Esophagus muscularis mucosa (tissue), 4 donors: ENCODE results near the gene DHDDS. TPM values are rescaled to one million over a fixed set of nuclear protein-coding genes. Genes with fewer than 3 reads are reported as not detected.

Experiments used
- DNase-seq: peaks from one replicate; pipeline ENCODE4 v3.0.0-alpha.2; 2017; ENCODE audit errors: extremely low spot score
- H3K27ac ChIP-seq, 4 donors: fragments of 200-600 bp; sonication (generic); replicated peaks in 1 of 4; 1 replicate in 3 of 4; 2 replicates in 1 of 4; pipeline ENCODE4 v1.5.1; 2016 to 2019; ENCODE audit warnings: mild to moderate bottlenecking in 1 of 4
- H3K27me3 ChIP-seq, 4 donors: fragments of 200-600 bp; sonication (generic); one replicate each; pipeline versions ENCODE4 v1.5.1 to v1.6.0; 2016 to 2019
- H3K36me3 ChIP-seq, 4 donors: fragments of 200-600 bp; sonication (generic); one replicate each; pipeline ENCODE4 v1.5.1; 2016 to 2019
- H3K4me1 ChIP-seq, 4 donors: fragments of 200-600 bp; sonication (generic); one replicate each; pipeline ENCODE4 v1.5.1; 2016 to 2019
- H3K4me3 ChIP-seq, 4 donors: fragments of 200-600 bp; sonication (generic); 1 replicate in 2 of 4; 2 replicates in 2 of 4; pipeline ENCODE4 v1.5.1; 2016 to 2019; ENCODE audit warnings: mild to moderate bottlenecking in 4 of 4, moderate library complexity in 1 of 4
- H3K9me3 ChIP-seq, 4 donors: fragments of 200-600 bp; sonication (generic); 1 replicate in 3 of 4; 2 replicates in 1 of 4; pipeline ENCODE4 v1.5.1; 2016 to 2019
- EP300 ChIP-seq: sonication (generic); formaldehyde crosslinking; IDR thresholded peaks from one replicate; pipeline ENCODE4 v1.6.1; 2017; ENCODE audit warnings: antibody characterized with exemption
- POLR2A ChIP-seq: fragments of 450-650 bp; IDR thresholded peaks from one replicate; pipeline ENCODE4 v1.6.1; 2017; ENCODE audit warnings: antibody characterized with exemption, moderate library complexity, mild to moderate bottlenecking, low read depth
- POLR2AphosphoS5 ChIP-seq, 2 donors: sonication (generic); formaldehyde crosslinking; IDR thresholded peaks; one replicate each; pipeline ENCODE4 v1.6.1; 2017; ENCODE audit warnings: antibody characterized with exemption in 2 of 2
- WGBS: methylation state at CpG from one replicate; pipeline ENCODE4 v1.1.5; 2018; 5-methylcytosine and 5-hydroxymethylcytosine counted together
- intact Hi-C: fragments of 100-400 bp; cut with DNase I; formaldehyde crosslinking; loops from one replicate; pipeline ENCODE4 v1.15.1; 2023
- total RNA-seq, 4 donors: library from RNA; depleted of rRNA; stranded (reverse); fragments of >200 nt; gene quantifications; one replicate each; pipeline versions ENCODE4 v1.1.0 to v1.2.1, GENCODE V29; 2016
- TF ChIP-seq, protein P1 (sequence below), 3 experiments: fragments of 200-600 bp in 2 of 3; fragments of 450-650 bp in 1 of 3; sonication (generic) in 2 of 3; IDR thresholded peaks; one replicate each; pipeline ENCODE4 v1.5.1; 2017 to 2019; ENCODE audit warnings: antibody characterized with exemption in 3 of 3, mild to moderate bottlenecking in 2 of 3, moderate library complexity in 1 of 3

The DHDDS gene
- total RNA-seq, 4 donors from 2014 or later, result 28.7 to 38.9 (median 30.4) TPM

DNA sequence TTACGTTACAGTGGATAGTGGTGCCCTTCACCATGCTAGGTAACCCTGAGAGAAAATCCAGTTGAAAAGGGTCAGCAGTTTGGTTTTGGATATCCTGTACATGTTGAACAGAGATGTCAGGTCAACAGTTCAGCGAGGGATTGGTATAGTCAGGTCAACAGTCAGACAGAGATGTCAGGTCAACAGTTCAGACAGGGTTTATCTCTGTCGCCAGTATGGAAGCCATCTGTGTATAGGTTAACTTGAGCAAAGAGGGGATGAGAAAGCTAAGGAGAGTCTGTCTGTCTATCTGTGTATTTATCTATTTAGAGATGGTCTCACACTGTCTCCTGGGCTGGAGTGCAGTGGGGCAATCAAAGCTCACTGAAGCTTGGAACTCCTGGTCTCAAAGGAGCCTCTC lies 17.7 kb downstream of the DHDDS start:
- TF ChIP-seq, protein P1, sequence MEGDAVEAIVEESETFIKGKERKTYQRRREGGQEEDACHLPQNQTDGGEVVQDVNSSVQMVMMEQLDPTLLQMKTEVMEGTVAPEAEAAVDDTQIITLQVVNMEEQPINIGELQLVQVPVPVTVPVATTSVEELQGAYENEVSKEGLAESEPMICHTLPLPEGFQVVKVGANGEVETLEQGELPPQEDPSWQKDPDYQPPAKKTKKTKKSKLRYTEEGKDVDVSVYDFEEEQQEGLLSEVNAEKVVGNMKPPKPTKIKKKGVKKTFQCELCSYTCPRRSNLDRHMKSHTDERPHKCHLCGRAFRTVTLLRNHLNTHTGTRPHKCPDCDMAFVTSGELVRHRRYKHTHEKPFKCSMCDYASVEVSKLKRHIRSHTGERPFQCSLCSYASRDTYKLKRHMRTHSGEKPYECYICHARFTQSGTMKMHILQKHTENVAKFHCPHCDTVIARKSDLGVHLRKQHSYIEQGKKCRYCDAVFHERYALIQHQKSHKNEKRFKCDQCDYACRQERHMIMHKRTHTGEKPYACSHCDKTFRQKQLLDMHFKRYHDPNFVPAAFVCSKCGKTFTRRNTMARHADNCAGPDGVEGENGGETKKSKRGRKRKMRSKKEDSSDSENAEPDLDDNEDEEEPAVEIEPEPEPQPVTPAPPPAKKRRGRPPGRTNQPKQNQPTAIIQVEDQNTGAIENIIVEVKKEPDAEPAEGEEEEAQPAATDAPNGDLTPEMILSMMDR (IDR thresholded peaks at IDR 0.05), result no peak
- TF ChIP-seq POLR2A (no peak), EP300 (no peak), POLR2AphosphoS5 (IDR thresholded peaks at IDR 0.05) (no peak)
- no peak overlapping the region for H3K4me3 ChIP-seq
- no peaks in the 10 kb centered on the region for H3K27me3 ChIP-seq
- no peaks in the 10 kb centered on the region for H3K4me1 ChIP-seq
- H3K9me3 ChIP-seq, result no peaks in the 10 kb centered on the region
- peaks cover 19 to 100% (median 86%) of the 10 kb centered on the region in 4 donors for H3K36me3 ChIP-seq
- WGBS, result 79% methylated on average over 3 of the region's 3 CpGs
- DNase-seq, result no peak
- intact Hi-C loops, result no loop called here
- no peak overlapping the region for H3K27ac ChIP-seq

DNA sequence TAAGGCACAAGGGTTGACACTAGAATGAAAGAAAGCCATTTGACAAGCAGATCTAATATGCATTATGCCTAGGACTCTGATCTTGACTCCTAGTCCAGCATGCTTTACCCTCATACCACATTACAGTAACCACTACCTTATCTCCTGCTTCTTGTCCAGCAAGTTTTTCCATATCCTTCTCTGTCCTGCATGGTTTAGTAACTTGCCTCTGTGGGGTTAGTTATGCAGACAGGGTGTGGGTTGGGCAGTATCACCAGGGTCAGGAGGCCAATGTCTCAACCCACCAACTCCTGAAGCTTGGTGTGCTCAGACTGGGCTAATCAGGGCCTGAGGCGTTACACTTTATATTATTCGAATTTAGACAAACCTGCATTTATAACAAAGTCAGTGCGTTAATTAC lies 18.8 kb downstream of the DHDDS start:
- intact Hi-C loops, result no loop called here
- peaks cover 19 to 100% (median 83%) of the 10 kb centered on the region in 4 donors for H3K36me3 ChIP-seq
- H3K27me3 ChIP-seq, result no peaks in the 10 kb centered on the region
- no peak for TF ChIP-seq POLR2AphosphoS5 (IDR thresholded peaks at IDR 0.05)
- TF ChIP-seq POLR2A, result no peak
- TF ChIP-seq, protein P1 (IDR thresholded peaks at IDR 0.05), result no peak
- TF ChIP-seq EP300, result no peak
- 92% methylated on average over 3 of the region's 3 CpGs for WGBS
- no peak overlapping the region for H3K27ac ChIP-seq
- no peak overlapping the region for H3K4me3 ChIP-seq
- no peak for DNase-seq
- no peaks in the 10 kb centered on the region for H3K9me3 ChIP-seq
- H3K4me1 ChIP-seq, result no peaks in the 10 kb centered on the region

DNA sequence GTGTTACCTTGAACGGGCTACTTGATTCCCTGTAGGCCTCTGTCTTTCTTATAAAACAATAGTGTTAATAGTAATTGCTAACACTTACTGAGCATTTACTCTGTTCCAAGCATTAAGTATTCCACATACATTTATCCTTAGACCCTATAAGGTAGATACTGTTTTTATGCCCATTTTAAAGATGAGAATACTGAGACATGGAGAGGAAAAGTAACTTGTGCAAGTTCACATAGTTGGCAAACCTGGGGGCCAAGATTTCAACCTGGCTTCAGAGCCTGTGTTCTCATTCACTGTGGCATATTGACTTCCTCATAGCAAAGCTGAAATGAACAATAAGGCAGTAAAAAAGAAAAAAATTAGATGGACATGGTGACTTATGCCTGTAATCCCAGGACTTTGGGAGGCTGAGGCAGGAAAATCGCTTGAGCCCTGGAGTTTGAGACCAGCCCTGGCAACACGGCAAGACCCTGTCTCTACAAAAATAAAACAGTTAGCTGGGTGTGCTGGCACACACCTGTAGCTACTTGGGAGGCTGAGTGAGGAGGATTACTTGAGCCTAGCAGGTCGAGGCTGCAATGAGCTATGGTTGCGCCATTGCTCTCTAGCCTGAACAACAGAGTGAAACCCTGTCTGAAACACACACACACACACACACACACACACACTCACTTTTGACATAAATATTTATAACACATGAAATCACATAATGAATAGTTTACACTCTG lies 20.5 kb downstream of the DHDDS start:
- Histone ChIP-seq H3K4me1 (no peaks in the 10 kb centered on the region), H3K27ac (no peak overlapping the region), H3K36me3 (peaks cover 19 to 84% (median 71%) of the 10 kb centered on the region in 4 donors), H3K4me3 (no peak overlapping the region), H3K9me3 (no peaks in the 10 kb centered on the region), H3K27me3 (no peaks in the 10 kb centered on the region)
- intact Hi-C loops, result no loop called here
- TF ChIP-seq, protein P1 (IDR thresholded peaks at IDR 0.05), result no peak
- TF ChIP-seq EP300 (no peak), POLR2A (no peak), POLR2AphosphoS5 (IDR thresholded peaks at IDR 0.05) (no peak)
- DNase-seq, result no peak
- 88% methylated on average over 5 of the region's 5 CpGs for WGBS

DNA sequence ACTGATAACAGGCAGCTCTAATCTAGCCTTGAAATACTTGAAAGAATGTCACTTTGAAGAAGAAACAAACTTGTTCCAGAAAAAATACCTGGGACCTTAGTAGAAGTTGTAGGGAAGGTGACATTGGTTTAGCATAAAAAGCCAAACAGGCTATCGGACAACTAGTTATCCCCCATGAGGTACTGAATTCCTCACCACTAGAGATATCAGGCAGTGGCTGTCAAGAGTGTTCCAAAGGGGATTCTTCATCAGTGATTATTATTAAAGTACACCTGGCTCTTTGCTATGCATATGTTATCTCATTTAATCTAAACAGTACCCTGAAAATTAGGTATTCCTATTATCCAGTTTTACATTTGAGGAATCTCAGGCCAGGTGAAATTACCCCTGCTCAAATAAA lies 27.0 kb downstream of the DHDDS start:
- H3K27me3 ChIP-seq, result no peaks in the 10 kb centered on the region
- intact Hi-C loops, result no loop called here
- no peaks in the 10 kb centered on the region for H3K9me3 ChIP-seq
- H3K36me3 ChIP-seq, result peaks cover 4 to 84% (median 71%) of the 10 kb centered on the region in 4 donors
- WGBS, result 100% methylated on average over 1 of the region's 1 CpG
- H3K4me1 ChIP-seq, result no peaks in the 10 kb centered on the region
- no peak for DNase-seq
- no peak overlapping the region for H3K4me3 ChIP-seq
- no peak overlapping the region for H3K27ac ChIP-seq
- TF ChIP-seq EP300, result no peak

DNA sequence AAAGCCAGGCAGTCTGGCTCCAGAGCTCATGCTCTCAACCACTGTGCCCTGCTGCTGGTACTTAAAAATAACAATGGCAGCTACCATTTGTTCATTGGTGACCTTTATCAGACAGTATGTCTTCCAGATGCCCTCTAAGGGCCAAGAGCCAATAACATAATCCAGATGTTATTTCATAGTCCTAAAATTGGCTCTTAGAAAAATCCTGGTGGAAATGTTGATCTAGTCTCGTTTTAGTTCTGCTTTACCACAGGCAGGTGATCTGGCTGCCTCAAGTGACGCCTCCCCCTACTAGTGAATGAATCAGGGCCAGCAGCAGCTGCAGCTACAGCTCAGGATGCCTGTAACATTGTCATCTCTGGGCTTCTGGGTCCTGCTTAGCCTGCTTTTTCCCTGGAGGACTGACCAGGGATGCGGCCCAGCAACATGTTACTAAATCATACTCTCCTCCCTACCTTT lies 27.5 kb downstream of the DHDDS start:
- H3K27me3 ChIP-seq, result no peaks in the 10 kb centered on the region
- no peaks in the 10 kb centered on the region for H3K9me3 ChIP-seq
- intact Hi-C loops, result no loop called here
- H3K4me1 ChIP-seq, result no peaks in the 10 kb centered on the region
- no peak for DNase-seq
- no peak overlapping the region for H3K27ac ChIP-seq
- TF ChIP-seq POLR2A (no peak), POLR2AphosphoS5 (IDR thresholded peaks at IDR 0.05) (no peak), EP300 (no peak)
- TF ChIP-seq, protein P1 (IDR thresholded peaks at IDR 0.05), result no peak
- 76% methylated on average over 3 of the region's 3 CpGs for WGBS
- H3K4me3 ChIP-seq, result no peak overlapping the region
- peaks cover 4 to 84% (median 73%) of the 10 kb centered on the region in 4 donors for H3K36me3 ChIP-seq
